CD1c-positive myeloid dendritic cell (primary cell): ENCODE data around the gene MIA.
"Not testable (repeated sequence)": the region's sequence is repeated elsewhere in the genome, so short reads cannot be mapped to it uniquely, and the experiment has no call there.

Source experiments
- DNase-seq: peaks from one replicate; pipeline ENCODE4 v3.0.0-alpha.2; 2016; ENCODE audit errors: extremely low spot score

MIA gene

DNA sequence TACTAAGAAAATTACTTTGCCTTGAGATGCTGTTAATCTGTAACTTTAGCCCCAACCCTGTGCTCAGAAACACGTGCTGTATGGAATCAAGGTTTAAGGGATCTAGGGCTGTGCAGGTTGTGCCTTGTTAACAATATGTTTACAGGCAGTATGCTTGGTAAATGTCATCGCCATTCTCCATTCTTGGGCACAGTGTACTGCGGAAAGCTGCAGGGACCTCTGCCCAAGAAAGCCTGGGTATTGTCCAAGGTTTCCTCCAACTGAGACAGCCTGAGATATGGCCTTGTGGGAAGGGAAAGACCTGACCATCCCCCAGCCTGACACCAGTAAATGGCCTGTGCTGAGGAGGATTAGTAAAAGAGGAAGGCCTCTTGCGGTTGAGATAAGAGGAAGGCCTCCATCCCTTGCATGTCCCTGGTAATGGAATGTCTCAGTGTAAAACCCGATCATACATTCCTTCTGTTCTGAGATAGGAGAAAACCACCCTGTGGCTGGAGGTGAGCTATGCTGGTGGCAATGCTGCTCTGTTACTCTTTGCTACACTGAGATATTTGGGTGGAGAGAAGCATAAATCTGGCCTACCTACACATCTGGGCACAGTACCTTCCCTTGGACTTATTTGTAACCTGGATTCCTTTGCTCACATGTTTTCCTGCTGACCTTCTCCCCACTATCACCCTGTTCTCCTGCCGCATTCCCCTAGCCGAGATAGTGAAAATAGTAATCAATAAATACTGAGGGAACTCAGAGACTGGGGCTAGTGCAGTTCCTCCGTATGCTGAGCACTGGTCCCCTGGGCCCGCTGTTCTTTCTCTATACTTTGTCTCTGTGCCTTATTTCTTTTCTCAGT is 47.6 kb downstream of the MIA start:
- DNase-seq: peak; percentile 77

- not testable (repeated sequence) for DNase-seq
These were observed 49.6 kb downstream of the MIA start for GRCh38 chr19:40824916-40825315.

GRCh38 chr19:40825460-40826095 is 50.3 kb downstream of the MIA start:
- not testable (repeated sequence) for DNase-seq

- not testable (repeated sequence) for DNase-seq
These were observed 51.0 kb downstream of the MIA start for GRCh38 chr19:40826312-40826698.

- peak; percentile 43 for DNase-seq
These were observed 51.5 kb downstream of the MIA start for GRCh38 chr19:40826699-40827385.
